Measurements from ENCODE around the gene MYO18B. TPM values are rescaled to one million over a fixed set of nuclear protein-coding genes. Genes with fewer than 3 reads are reported as not detected.

MYO18B gene
- total and polyA plus RNA-seq, 2 of the 4 experiments (the other 2 are of a cell fraction): under 0.01 TPM; not detected in 1

GRCh38 chr22:25956801-25957200 lies 214.8 kb downstream of the MYO18B start:
- dilution Hi-C loops (cut with HindIII; ENCODE audit: low sequenced_read_pairs, unreplicated experiment): no loop called here

More at GRCh38 chr22:25956801-25957200, 214.8 kb downstream of the MYO18B start:
- Histone ChIP-seq H3K4ac (ENCODE audit: low read depth, low read length) (no peak overlapping the region), H4K8ac (ENCODE audit: low read depth in 2 of 2, low read length in 2 of 2) (no peak overlapping the region), H3K9me3 (ENCODE audit: control insufficient read depth, insufficient read depth, low read length) (peaks cover 14% of the 10 kb centered on the region; the same call in 1 of the 2 replicates), H3K56ac (ENCODE audit: extremely low read depth, insufficient read depth, low read length) (no peak overlapping the region), H2AK9ac (replicated peaks; ENCODE audit: low read depth, low read length, poor library complexity) (no peak overlapping the region), H4K91ac (ENCODE audit: insufficient read depth, low read depth, low read length) (no peak overlapping the region), H3K18ac (ENCODE audit: low read depth, low read length) (no peak overlapping the region), H4K20me1 (ENCODE audit: insufficient read depth, low read length) (no peaks in the 10 kb centered on the region), H3K14ac (replicated peaks; ENCODE audit: low read depth, low read length) (no peak overlapping the region), H3K36me3 (ENCODE audit: control insufficient read depth, insufficient read depth, low read length) (no peaks in the 10 kb centered on the region), H2BK20ac (ENCODE audit: low read depth, low read length) (no peak overlapping the region), H3K4me3 (ENCODE audit: insufficient read depth, low read depth, low read length) (no peak overlapping the region), H3K4me1 (ENCODE audit: control insufficient read depth, insufficient read depth, low read length) (no peaks in the 10 kb centered on the region), H2BK15ac (ENCODE audit: low read depth, low read length) (no peak overlapping the region), H2AK5ac (ENCODE audit: low read depth, low read length) (no peak overlapping the region), H3K23ac (ENCODE audit: low read depth, low read length) (no peak overlapping the region), H2BK120ac (ENCODE audit: low read depth, low read length) (no peak overlapping the region), H2BK5ac (ENCODE audit: low read depth, low read length, poor library complexity, severe bottlenecking) (no peak overlapping the region), H3K9ac (ENCODE audit: low read depth, low read length) (no peak overlapping the region), H3K27ac (ENCODE audit: insufficient read depth, low read length) (no peak overlapping the region), H3K79me1 (ENCODE audit: low read depth in 1 of 2, low read length in 2 of 2) (no peaks in the 10 kb centered on the region), H4K5ac (ENCODE audit: low read depth, low read length) (no peak overlapping the region), H3K9me1 (ENCODE audit: insufficient read depth, low read length) (no peaks in the 10 kb centered on the region), H2AFZ (replicated peaks; ENCODE audit: low read length, poor library complexity) (no peak overlapping the region), H3K27me3 (ENCODE audit: control insufficient read depth, insufficient read depth, low read length) (no peaks in the 10 kb centered on the region), H3K4me2 (ENCODE audit: low read depth, low read length) (no peak overlapping the region)
- BruUV-seq (replicated peaks): no TSS peak
- in situ Hi-C loops (cut with MboI; ENCODE audit: low sequenced_read_pairs) (no loop called here), intact Hi-C loops (cut with micrococcal nuclease) (no loop called here)
- TF ChIP-seq CTCF (conservative IDR thresholded peaks at IDR 0.05; ENCODE audit: low read depth, low read length) (no peak), CEBPB (IDR thresholded peaks at IDR 0.05; ENCODE audit: low read depth, low read length) (no peak), FOS (IDR thresholded peaks at IDR 0.05; ENCODE audit: low read depth, low read length) (no peak), USF2 (IDR thresholded peaks at IDR 0.05; ENCODE audit: low read depth, low read length) (no peak), RAD21 (IDR thresholded peaks at IDR 0.05; ENCODE audit: low read length) (no peak), SMC3 (IDR thresholded peaks at IDR 0.05; ENCODE audit: low read depth, low read length) (no peak), MXI1 (IDR thresholded peaks at IDR 0.05; ENCODE audit: borderline replicate concordance, low read depth, low read length) (no peak), ELK1 (IDR thresholded peaks at IDR 0.05; ENCODE audit: borderline replicate concordance, low read depth, low read length) (no peak), CHD1 (IDR thresholded peaks at IDR 0.05; ENCODE audit: low read depth, low read length) (no peak), RFX5 (IDR thresholded peaks at IDR 0.05; ENCODE audit: low read depth, low read length) (no peak), BHLHE40 (IDR thresholded peaks at IDR 0.05; ENCODE audit: low read depth, low read length) (no peak)
- DNase-seq (no peak), ATAC-seq (ENCODE audit: low read depth) (no peak)
- CTCF ChIA-PET: no interaction called here
- POLR2A ChIA-PET (ENCODE audit: unreplicated experiment): no interaction called here
- no CpG with 5 or more reads among the region's 5 CpGs for WGBS, 2 experiments (ENCODE audit: extremely low coverage in 2 of 2, insufficient read length in 1 of 2)
